GM12878 (cell line): ENCODE data around the gene RAB30. TPM values are rescaled to one million over a fixed set of nuclear protein-coding genes. Genes with fewer than 3 reads are reported as not detected.
A peak's percentile ranks its signal among the peaks of the same experiment; 100 is the strongest.

Source experiments
- ATF7 ChIP-seq: fragments of 450-650 bp; IDR thresholded peaks from 2 replicates; pipeline ENCODE4 v1.6.1; 2016; ENCODE audit warnings: low read depth, mild to moderate bottlenecking
- BHLHE40 ChIP-seq, 2 experiments: fragments of 450-650 bp in 1 of 2; IDR thresholded peaks; 2 replicates each; pipeline ENCODE4 v1.6.1; 2011 to 2017; ENCODE audit warnings: low read depth in 2 of 2, borderline replicate concordance in 1 of 2, improper control_type of control experiment in 1 of 2, low read length in 1 of 2, mild to moderate bottlenecking in 1 of 2
- CHD2 ChIP-seq: IDR thresholded peaks from 2 replicates; pipeline ENCODE4 v1.6.1; 2011; ENCODE audit warnings: low read depth, low read length, improper control_type of control experiment, borderline replicate concordance
- CREB1 ChIP-seq: IDR thresholded peaks from 2 replicates; pipeline ENCODE4 v1.6.1; 2012; ENCODE audit warnings: low read depth, mild to moderate bottlenecking, inconsistent platforms
- CREM ChIP-seq: IDR thresholded peaks from 2 replicates; pipeline ENCODE4 v1.6.1; 2014; ENCODE audit warnings: antibody characterized with exemption, low read depth
- GATAD2B ChIP-seq: fragments of 450-650 bp; conservative IDR thresholded peaks from 2 replicates; pipeline ENCODE4 v1.6.1; 2017; ENCODE audit warnings: low read depth, mild to moderate bottlenecking, moderate library complexity
- IRF4 ChIP-seq: IDR thresholded peaks from 2 replicates; pipeline ENCODE4 v1.6.1; 2011; ENCODE audit warnings: low read depth, low read length
- MYC ChIP-seq: IDR thresholded peaks from 2 replicates; pipeline ENCODE4 v1.6.1; 2011; ENCODE audit warnings: mild to moderate bottlenecking, low read length, moderate library complexity, inconsistent platforms; ENCODE audit not compliant: insufficient read depth, insufficient replicate concordance, insufficient read length, severe bottlenecking
- PAX5 ChIP-seq: IDR thresholded peaks from 2 replicates; pipeline ENCODE4 v1.6.1; 2011; ENCODE audit warnings: low read depth, low read length, borderline replicate concordance
- POLR2AphosphoS5 ChIP-seq: IDR thresholded peaks from 2 replicates; pipeline ENCODE4 v1.6.1; 2011; ENCODE audit warnings: mild to moderate bottlenecking, low read length, inconsistent platforms
- SPI1 ChIP-seq: IDR thresholded peaks from 2 replicates; pipeline ENCODE4 v1.6.1; 2011; ENCODE audit warnings: low read depth, mild to moderate bottlenecking, low read length, moderate library complexity, borderline replicate concordance; ENCODE audit not compliant: insufficient read depth
- SRF ChIP-seq, 2 experiments: IDR thresholded peaks; 2 replicates each; pipeline ENCODE4 v1.6.1; 2011; ENCODE audit warnings: low read depth in 2 of 2, low read length in 2 of 2, mild to moderate bottlenecking in 1 of 2, moderate library complexity in 1 of 2
- ZBED1 ChIP-seq: IDR thresholded peaks from 2 replicates; pipeline ENCODE4 v1.6.1; 2016; ENCODE audit warnings: borderline replicate concordance
- ZNF24 ChIP-seq: fragments of 450-650 bp; IDR thresholded peaks from 2 replicates; pipeline ENCODE4 v1.6.1; 2017; ENCODE audit warnings: antibody characterized with exemption, mild to moderate bottlenecking
- polyA plus RNA-seq, 11 experiments: library from polyadenylated mRNA; depleted of rRNA in 4 of 11; unstranded in 6 of 11; stranded (reverse) in 5 of 11; fragments of >200 nt; fragmentation: Nextera tagmentation in 4 of 11; fragmentation: Illumina TruSeq in 1 of 11; extraction: Ambion mirVana in 4 of 11; extraction: Trizol in 1 of 11; gene quantifications; 1 replicate in 1 of 11; 2 replicates in 10 of 11; pipeline versions ENCODE4 v1.2.1 to v1.2.3, GENCODE V29; 2011 to 2016; ENCODE audit warnings: inconsistent platforms in 2 of 11, missing spikeins in 2 of 11, low read depth in 1 of 11
- total RNA-seq, 4 experiments: library from RNA; depleted of rRNA in 3 of 4; stranded (reverse); fragments of >200 nt in 3 of 4; fragmentation: Illumina TruSeq in 1 of 4; extraction: Trizol in 1 of 4; gene quantifications; 2 replicates each; pipeline versions ENCODE4 v1.2.1 to v1.2.3, GENCODE V29; 2013 to 2021
- TF ChIP-seq, protein P1 (sequence below): IDR thresholded peaks from 2 replicates; pipeline ENCODE4 v1.6.1; 2012; ENCODE audit warnings: low read length, inconsistent platforms
- TF ChIP-seq, protein P2 (sequence below): fragments of 450-650 bp; IDR thresholded peaks from 2 replicates; pipeline ENCODE4 v1.6.1; 2017; ENCODE audit warnings: mild to moderate bottlenecking, moderate library complexity
- TF ChIP-seq, protein P3 (sequence below): fragments of 450-650 bp; IDR thresholded peaks from 2 replicates; pipeline ENCODE4 v1.6.1; 2018; ENCODE audit warnings: mild to moderate bottlenecking, low read depth, moderate library complexity; ENCODE audit not compliant: partially characterized antibody
- TF ChIP-seq, protein P4 (sequence below): IDR thresholded peaks from 2 replicates; pipeline ENCODE4 v1.6.1; 2012; ENCODE audit warnings: low read depth, low read length, improper control_type of control experiment
- TF ChIP-seq, protein P5 (sequence below): fragments of 450-650 bp; IDR thresholded peaks from 2 replicates; pipeline ENCODE4 v1.6.1; 2016; ENCODE audit warnings: mild to moderate bottlenecking

The RAB30 gene
- total and polyA plus RNA-seq, 10 of the 15 experiments (the other 5 are each of a cell fraction or from before 2014, with no cell fraction given), result 9.8 to 26.7 (median 19.2) TPM

DNA sequence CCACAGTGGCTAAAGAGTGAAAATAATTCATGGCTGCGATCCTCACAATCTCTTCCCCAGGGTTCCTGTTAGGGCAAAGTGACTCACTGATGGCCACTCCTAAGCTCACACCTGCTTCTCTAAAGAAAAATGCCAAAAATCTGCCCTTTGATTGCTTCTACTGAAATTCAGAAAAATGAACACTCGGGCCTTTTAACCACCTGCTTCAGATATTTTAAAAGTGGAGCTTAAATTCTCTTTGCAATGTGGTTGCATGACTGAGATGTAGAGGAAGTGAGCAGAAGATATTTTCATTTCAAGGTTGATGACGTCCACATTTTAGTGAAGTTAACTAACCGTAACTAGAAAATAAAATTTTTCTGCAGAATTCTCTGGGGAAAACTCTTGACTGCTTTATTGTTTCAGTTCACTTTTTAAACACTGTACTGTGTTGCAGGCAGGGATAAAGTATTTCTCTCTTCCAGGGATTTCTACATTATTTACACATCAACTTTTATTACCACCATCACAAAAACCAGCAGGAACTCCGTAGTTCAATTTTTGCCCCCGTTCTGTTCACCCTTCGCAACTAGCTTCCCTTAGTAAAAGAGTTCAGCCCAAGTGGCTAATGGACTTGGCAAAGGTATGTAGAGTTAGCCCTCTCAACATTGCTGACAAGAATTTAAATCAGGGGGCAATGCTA lies 8.5 kb downstream of the RAB30 start (continued):
- TF ChIP-seq, protein P1, sequence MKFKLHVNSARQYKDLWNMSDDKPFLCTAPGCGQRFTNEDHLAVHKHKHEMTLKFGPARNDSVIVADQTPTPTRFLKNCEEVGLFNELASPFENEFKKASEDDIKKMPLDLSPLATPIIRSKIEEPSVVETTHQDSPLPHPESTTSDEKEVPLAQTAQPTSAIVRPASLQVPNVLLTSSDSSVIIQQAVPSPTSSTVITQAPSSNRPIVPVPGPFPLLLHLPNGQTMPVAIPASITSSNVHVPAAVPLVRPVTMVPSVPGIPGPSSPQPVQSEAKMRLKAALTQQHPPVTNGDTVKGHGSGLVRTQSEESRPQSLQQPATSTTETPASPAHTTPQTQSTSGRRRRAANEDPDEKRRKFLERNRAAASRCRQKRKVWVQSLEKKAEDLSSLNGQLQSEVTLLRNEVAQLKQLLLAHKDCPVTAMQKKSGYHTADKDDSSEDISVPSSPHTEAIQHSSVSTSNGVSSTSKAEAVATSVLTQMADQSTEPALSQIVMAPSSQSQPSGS, result peak; percentile 97
- TF ChIP-seq MYC, result no peak
- peak; percentile 14 to 38; a peak in 1 of 4 replicates for TF ChIP-seq BHLHE40 (IDR thresholded peaks at IDR 0.05; ENCODE audit: borderline replicate concordance in 1 of 2, low read depth in 2 of 2, low read length in 1 of 2)
- TF ChIP-seq, protein P2, sequence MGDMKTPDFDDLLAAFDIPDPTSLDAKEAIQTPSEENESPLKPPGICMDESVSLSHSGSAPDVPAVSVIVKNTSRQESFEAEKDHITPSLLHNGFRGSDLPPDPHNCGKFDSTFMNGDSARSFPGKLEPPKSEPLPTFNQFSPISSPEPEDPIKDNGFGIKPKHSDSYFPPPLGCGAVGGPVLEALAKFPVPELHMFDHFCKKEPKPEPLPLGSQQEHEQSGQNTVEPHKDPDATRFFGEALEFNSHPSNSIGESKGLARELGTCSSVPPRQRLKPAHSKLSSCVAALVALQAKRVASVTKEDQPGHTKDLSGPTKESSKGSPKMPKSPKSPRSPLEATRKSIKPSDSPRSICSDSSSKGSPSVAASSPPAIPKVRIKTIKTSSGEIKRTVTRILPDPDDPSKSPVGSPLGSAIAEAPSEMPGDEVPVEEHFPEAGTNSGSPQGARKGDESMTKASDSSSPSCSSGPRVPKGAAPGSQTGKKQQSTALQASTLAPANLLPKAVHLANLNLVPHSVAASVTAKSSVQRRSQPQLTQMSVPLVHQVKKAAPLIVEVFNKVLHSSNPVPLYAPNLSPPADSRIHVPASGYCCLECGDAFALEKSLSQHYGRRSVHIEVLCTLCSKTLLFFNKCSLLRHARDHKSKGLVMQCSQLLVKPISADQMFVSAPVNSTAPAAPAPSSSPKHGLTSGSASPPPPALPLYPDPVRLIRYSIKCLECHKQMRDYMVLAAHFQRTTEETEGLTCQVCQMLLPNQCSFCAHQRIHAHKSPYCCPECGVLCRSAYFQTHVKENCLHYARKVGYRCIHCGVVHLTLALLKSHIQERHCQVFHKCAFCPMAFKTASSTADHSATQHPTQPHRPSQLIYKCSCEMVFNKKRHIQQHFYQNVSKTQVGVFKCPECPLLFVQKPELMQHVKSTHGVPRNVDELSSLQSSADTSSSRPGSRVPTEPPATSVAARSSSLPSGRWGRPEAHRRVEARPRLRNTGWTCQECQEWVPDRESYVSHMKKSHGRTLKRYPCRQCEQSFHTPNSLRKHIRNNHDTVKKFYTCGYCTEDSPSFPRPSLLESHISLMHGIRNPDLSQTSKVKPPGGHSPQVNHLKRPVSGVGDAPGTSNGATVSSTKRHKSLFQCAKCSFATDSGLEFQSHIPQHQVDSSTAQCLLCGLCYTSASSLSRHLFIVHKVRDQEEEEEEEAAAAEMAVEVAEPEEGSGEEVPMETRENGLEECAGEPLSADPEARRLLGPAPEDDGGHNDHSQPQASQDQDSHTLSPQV, result peak; percentile 93
- peak; percentile 72; the same call in 1 of the 2 replicates for TF ChIP-seq GATAD2B
- peak; percentile 89 for TF ChIP-seq CREM
- TF ChIP-seq, protein P3, sequence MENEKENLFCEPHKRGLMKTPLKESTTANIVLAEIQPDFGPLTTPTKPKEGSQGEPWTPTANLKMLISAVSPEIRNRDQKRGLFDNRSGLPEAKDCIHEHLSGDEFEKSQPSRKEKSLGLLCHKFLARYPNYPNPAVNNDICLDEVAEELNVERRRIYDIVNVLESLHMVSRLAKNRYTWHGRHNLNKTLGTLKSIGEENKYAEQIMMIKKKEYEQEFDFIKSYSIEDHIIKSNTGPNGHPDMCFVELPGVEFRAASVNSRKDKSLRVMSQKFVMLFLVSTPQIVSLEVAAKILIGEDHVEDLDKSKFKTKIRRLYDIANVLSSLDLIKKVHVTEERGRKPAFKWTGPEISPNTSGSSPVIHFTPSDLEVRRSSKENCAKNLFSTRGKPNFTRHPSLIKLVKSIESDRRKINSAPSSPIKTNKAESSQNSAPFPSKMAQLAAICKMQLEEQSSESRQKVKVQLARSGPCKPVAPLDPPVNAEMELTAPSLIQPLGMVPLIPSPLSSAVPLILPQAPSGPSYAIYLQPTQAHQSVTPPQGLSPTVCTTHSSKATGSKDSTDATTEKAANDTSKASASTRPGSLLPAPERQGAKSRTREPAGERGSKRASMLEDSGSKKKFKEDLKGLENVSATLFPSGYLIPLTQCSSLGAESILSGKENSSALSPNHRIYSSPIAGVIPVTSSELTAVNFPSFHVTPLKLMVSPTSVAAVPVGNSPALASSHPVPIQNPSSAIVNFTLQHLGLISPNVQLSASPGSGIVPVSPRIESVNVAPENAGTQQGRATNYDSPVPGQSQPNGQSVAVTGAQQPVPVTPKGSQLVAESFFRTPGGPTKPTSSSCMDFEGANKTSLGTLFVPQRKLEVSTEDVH, result peak; percentile 73
- TF ChIP-seq CREB1, result peak; percentile 86
- TF ChIP-seq SRF (IDR thresholded peaks at IDR 0.05; ENCODE audit: low read depth in 2 of 2, low read length in 2 of 2), result no peak
- TF ChIP-seq SPI1, result peak; percentile 96
- TF ChIP-seq PAX5, result peak; percentile 89
- TF ChIP-seq, protein P4, sequence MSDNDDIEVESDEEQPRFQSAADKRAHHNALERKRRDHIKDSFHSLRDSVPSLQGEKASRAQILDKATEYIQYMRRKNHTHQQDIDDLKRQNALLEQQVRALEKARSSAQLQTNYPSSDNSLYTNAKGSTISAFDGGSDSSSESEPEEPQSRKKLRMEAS, result 0 out of 2 replicates have a peak, but pooled peaks have one; percentile 32
- TF ChIP-seq, protein P5, sequence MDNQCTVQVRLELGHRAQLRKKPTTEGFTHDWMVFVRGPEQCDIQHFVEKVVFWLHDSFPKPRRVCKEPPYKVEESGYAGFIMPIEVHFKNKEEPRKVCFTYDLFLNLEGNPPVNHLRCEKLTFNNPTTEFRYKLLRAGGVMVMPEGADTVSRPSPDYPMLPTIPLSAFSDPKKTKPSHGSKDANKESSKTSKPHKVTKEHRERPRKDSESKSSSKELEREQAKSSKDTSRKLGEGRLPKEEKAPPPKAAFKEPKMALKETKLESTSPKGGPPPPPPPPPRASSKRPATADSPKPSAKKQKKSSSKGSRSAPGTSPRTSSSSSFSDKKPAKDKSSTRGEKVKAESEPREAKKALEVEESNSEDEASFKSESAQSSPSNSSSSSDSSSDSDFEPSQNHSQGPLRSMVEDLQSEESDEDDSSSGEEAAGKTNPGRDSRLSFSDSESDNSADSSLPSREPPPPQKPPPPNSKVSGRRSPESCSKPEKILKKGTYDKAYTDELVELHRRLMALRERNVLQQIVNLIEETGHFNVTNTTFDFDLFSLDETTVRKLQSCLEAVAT, result 0 out of 2 replicates have a peak, but pooled peaks have one; percentile 58
- 0 out of 2 replicates have a peak, but pooled peaks have one; percentile 29 for TF ChIP-seq ZBED1
- peak; percentile 96 for TF ChIP-seq ATF7
- TF ChIP-seq ZNF24, result peak; percentile 78; the same call in 1 of the 2 replicates
- peak; percentile 79; the same call in 1 of the 2 replicates for TF ChIP-seq IRF4
- TF ChIP-seq CHD2, result peak; percentile 38; the same call in 1 of the 2 replicates
- TF ChIP-seq POLR2AphosphoS5, result no peak; the same call in none of the 2 replicates
